Stimulated activated CD4-positive, alpha-beta T cell treated with anti-CD3 and anti-CD28 coated beads, Interleukin-4, amount 100 ng/mL, for 1 hour (primary cell): ENCODE measurements around the gene SOAT2.
"Not testable (repeated sequence)": the region's sequence is repeated elsewhere in the genome, so short reads cannot be mapped to it uniquely, and the experiment has no call there.

Source experiments
- DNase-seq: peaks from one replicate; pipeline ENCODE4 v3.0.0-alpha.2; 2020

SOAT2 gene

GRCh38 chr12:53152390-53152789 lies 49.1 kb downstream of the SOAT2 start:
- no peak for DNase-seq

GRCh38 chr12:53159195-53159839 lies 56.0 kb downstream of the SOAT2 start:
- peak; percentile 90 for DNase-seq

GRCh38 chr12:53160000-53160399 lies 56.7 kb downstream of the SOAT2 start:
- no peak for DNase-seq

GRCh38 chr12:53160673-53161072 lies 57.4 kb downstream of the SOAT2 start:
- DNase-seq, result no peak

- DNase-seq, result no peak
Measured at GRCh38 chr12:53161119-53161911, 58.0 kb downstream of the SOAT2 start.

- not testable (repeated sequence) for DNase-seq
Measured at GRCh38 chr12:53163008-53163407, 59.7 kb downstream of the SOAT2 start.

- no peak for DNase-seq
Measured at GRCh38 chr12:53166837-53167236, 63.6 kb downstream of the SOAT2 start.

- no peak for DNase-seq
Measured at GRCh38 chr12:53169644-53170043, 66.4 kb downstream of the SOAT2 start.

- DNase-seq, result no peak
Measured at GRCh38 chr12:53170215-53170614, 66.9 kb downstream of the SOAT2 start.

- no peak for DNase-seq
Measured at GRCh38 chr12:53170876-53171724, 67.8 kb downstream of the SOAT2 start.

GRCh38 chr12:53171725-53172329 lies 68.5 kb downstream of the SOAT2 start:
- no peak for DNase-seq

- DNase-seq, result no peak
Measured at GRCh38 chr12:53172352-53172751, 69.1 kb downstream of the SOAT2 start.

- DNase-seq, result no peak
Measured at GRCh38 chr12:53173085-53173715, 69.9 kb downstream of the SOAT2 start.
